Lower leg skin (tissue), 3 donors: ENCODE results near the gene PRSS21.

Experiments
- CTCF ChIP-seq, 3 donors: fragments of 450-650 bp; IDR thresholded peaks; one replicate each; pipeline ENCODE4 v1.5.1; 2016; ENCODE audit warnings: antibody characterized with exemption in 3 of 3, mild to moderate bottlenecking in 3 of 3, moderate library complexity in 2 of 3
- POLR2A ChIP-seq, 2 donors: fragments of 450-650 bp; IDR thresholded peaks; one replicate each; pipeline ENCODE4 v1.6.1; 2016 to 2017; ENCODE audit warnings: antibody characterized with exemption in 2 of 2, mild to moderate bottlenecking in 1 of 2, moderate library complexity in 1 of 2

GRCh38 chr16:2775131-2775716 is 41.8 kb upstream of the PRSS21 start:
- TF ChIP-seq POLR2A (IDR thresholded peaks at IDR 0.05) (no peak), CTCF (IDR thresholded peaks at IDR 0.05) (no peak)
